Mammary epithelial cell (primary cell): ENCODE measurements around the gene TMEM263.

Experiments
- EZH2 ChIP-seq: IDR thresholded peaks from 2 replicates; pipeline ENCODE4 v1.6.1; 2012; ENCODE audit warnings: low read length, inconsistent platforms, borderline replicate concordance
- TF ChIP-seq, protein P1 (sequence below), 2 donors: IDR thresholded peaks in 1 of 2; conservative IDR thresholded peaks in 1 of 2; 2 replicates each; pipeline ENCODE4 v1.5.1; 2011 to 2012; ENCODE audit warnings: inconsistent platforms in 2 of 2, low read length in 2 of 2, mild to moderate bottlenecking in 2 of 2, control low read depth in 1 of 2, low read depth in 1 of 2; ENCODE audit not compliant: insufficient read depth in 1 of 2; ENCODE audit errors: extremely low read depth in 1 of 2

DNA sequence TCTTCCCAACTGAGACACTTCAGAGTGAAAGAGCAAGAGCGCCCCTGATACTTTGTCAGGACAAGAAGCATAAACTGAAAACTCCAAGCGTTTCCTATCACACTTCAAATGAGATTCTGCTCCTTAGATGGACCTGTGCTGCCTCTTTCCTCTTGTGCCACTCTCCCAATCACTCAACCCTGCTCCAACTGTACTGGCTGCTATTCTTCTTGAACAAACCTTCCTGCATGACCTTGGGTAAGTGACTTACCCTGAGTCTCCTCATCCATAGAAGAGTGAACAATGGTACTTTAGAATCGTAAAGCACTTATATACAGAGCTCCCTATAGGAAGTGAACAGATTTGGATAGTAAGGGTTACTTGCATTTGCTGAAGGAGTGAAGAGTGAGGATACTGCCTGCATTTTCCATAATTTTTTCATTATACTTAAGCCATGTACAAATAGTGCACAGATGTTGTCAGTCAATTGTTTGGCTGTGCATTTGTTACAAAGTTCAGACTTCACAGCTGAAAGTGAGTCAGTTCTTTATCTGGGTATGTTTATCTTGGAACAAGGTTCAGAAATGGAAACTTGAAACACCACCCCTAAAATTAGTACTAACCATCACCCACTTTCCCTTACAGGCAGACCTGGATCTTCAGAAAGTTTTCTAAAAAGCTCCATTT is 20.4 kb downstream of the TMEM263 start:
- TF ChIP-seq, protein P1, sequence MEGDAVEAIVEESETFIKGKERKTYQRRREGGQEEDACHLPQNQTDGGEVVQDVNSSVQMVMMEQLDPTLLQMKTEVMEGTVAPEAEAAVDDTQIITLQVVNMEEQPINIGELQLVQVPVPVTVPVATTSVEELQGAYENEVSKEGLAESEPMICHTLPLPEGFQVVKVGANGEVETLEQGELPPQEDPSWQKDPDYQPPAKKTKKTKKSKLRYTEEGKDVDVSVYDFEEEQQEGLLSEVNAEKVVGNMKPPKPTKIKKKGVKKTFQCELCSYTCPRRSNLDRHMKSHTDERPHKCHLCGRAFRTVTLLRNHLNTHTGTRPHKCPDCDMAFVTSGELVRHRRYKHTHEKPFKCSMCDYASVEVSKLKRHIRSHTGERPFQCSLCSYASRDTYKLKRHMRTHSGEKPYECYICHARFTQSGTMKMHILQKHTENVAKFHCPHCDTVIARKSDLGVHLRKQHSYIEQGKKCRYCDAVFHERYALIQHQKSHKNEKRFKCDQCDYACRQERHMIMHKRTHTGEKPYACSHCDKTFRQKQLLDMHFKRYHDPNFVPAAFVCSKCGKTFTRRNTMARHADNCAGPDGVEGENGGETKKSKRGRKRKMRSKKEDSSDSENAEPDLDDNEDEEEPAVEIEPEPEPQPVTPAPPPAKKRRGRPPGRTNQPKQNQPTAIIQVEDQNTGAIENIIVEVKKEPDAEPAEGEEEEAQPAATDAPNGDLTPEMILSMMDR (conservative IDR thresholded peaks at IDR 0.05 in 1 of 2, IDR thresholded peaks at IDR 0.05 in 1 of 2; ENCODE audit: extremely low read depth in 1 of 2, insufficient read depth in 1 of 2, low read depth in 1 of 2, low read length in 2 of 2): no peak
- no peak for TF ChIP-seq EZH2
